Endometrial microvascular endothelial cells (primary cell): ENCODE results near the gene SNAP23. TPM values are rescaled to one million over a fixed set of nuclear protein-coding genes. Genes with fewer than 3 reads are reported as not detected.

Source experiments
- in situ Hi-C: cut with HindIII; loops from 2 replicates; pipeline ENCODE4 v1.10.0; 2017; ENCODE audit warnings: low sequenced_read_pairs, low pct_unique_long_range_greater_than_20kb; ENCODE audit errors: inconsistent ontology term
- total RNA-seq: library from RNA; depleted of rRNA; stranded (reverse); fragments of >200 nt; gene quantifications from one replicate; pipeline ENCODE4 v1.2.3, GENCODE V29; 2015; ENCODE audit errors: inconsistent ontology term

Gene SNAP23
- 147 TPM for total RNA-seq

GRCh38 chr15:42495361-42496212 lies at the start of gene SNAP23:
TSS of gene SNAP23 (plus strand) at chr15:42495634. CDS start at chr15:42511847, 16,213 bp downstream.
- in situ Hi-C loops: no loop called here

GRCh38 chr15:42447599-42447998 lies 47.8 kb upstream of the SNAP23 start:
- in situ Hi-C loops: no loop called here

DNA sequence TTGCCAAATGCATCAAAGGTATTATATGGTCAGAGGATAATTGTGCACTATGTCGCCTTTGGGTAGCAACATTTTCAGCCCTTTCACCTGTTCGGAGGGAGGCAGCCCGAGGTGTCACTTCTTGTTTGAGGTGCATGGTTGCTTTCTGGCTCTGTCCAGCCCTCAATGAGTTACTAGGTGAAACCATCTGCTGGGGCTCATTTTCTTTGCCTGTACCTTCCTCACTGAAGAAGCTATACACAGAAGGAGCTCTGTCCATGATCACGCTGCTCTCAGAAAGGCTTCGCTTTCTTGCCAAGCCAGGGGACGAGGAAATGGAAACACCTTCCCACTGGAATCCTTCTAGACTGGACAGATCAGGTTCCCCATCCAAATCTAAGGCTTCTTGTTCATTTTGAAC lies 47.2 kb upstream of the SNAP23 start:
- in situ Hi-C loops: no loop called here

- in situ Hi-C loops: no loop called here
Observed at GRCh38 chr15:42449770-42450424, 45.5 kb upstream of the SNAP23 start.

DNA sequence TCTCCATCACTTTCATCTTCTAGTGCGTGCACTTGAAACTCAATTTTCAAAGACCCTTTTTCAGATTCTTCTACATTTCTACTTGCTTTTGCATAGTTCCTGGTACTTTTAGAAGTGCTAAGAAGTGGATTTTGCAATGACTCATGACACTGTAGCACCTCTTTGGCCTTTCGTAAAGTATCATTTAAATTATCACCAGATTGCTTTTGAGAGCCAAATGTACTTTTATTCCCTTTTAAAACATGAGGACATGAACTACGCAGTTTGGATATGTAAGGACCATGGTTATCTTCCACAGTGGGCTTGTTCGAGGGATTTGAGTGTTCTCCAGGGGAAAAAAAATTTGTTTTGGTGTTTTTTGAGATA lies 45.0 kb upstream of the SNAP23 start:
- in situ Hi-C loops: no loop called here

GRCh38 chr15:42453826-42454225 lies 41.6 kb upstream of the SNAP23 start:
- in situ Hi-C loops: no loop called here

GRCh38 chr15:42456531-42456930 lies 38.9 kb upstream of the SNAP23 start:
- in situ Hi-C loops: no loop called here

DNA sequence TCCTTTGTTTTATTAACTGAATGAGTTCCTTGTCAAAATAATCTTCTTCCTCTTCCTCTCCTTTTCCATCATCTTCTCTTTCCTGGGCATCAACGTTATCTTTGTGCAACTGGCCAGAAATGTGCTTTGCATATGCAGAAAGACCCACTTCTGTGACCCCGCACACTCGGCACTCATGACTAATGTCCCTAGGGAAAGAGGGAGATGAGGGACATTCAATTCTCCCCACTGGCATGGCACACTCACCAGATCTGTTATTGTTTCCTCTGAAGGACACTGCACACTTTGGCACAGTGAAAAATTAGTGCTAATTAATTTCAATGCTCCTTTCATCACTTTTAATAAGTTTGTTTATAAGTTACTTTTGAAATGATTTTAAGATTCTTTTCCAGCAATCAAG lies 38.5 kb upstream of the SNAP23 start:
- in situ Hi-C loops: no loop called here

GRCh38 chr15:42457445-42458442 lies 37.7 kb upstream of the SNAP23 start:
- in situ Hi-C loops: no loop called here

GRCh38 chr15:42461261-42461660 lies 34.2 kb upstream of the SNAP23 start:
- in situ Hi-C loops: no loop called here

DNA sequence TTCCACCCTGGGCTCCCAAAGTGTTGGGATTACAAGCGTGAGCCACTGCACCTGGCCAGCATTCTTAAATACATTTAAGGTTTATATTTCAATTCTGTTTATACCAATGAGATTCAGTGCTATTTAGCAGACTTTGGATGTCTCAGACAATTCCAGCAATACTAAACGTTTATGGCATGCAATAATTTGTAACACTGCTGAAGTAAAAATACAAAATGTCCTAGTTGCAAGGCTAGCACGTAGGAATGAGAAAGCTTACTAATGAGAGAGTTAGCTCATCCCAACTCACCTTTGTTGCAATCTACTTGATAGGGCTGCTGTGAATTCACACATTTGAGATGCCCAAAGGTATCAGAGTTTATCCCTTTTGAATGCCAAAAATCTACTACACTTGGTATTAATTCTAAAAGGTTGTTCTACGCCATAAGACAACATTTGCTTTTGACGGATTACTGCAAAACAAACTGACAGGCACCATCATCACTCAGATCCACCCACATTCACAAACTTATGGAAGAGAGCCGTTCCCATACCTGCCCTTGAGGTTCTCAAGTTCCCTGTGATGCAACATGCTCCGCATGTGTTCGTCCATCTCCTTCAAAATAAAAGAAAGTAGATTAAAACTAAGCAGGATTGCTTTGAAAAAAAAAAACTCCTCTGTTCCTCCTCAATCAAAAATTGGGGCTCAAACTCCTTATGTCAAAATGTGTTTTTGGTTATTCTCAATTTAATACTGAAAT lies 29.7 kb upstream of the SNAP23 start:
- in situ Hi-C loops: no loop called here

- in situ Hi-C loops: no loop called here
Observed at GRCh38 chr15:42471002-42471401, 24.4 kb upstream of the SNAP23 start.

DNA sequence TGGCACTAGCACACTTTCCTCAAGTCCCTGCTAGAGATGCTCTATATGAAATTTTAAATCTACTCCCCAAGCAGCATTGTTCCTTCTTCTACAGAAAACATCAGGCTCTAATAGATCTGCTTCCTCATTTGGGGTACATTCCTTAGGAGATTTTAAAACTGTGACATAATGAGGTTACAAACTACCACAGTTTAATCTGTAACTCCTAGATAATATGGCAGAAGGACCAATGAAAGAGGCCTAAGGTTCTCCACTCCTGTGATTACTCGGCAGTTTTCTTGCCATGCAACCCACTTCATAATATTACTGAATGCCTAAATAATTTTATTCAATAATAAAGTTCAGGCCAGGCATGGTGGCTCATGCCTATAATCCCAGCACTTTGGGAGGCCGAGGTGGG lies 20.6 kb upstream of the SNAP23 start:
- in situ Hi-C loops: no loop called here

DNA sequence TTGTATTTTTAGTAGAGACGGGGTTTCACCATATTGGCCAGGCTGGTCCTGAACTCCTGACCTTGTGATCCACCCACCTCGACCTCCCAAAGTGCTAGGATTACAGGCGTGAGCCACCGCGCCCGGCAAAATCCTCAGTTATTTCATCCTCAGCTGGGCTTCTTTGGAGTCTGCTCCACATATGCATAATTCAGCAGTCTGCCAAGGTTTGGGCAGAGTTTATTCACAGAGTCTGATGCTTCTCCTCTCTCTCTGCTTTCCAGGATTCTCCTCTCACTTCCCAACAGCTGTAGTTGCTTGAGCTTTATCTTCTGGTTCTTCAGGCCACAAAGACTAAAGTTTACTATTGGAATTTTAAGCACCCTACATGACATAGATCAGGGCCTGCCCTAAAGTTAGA lies 12.7 kb upstream of the SNAP23 start:
- in situ Hi-C loops: no loop called here

GRCh38 chr15:42483677-42484076 lies 11.8 kb upstream of the SNAP23 start:
- in situ Hi-C loops: no loop called here

- in situ Hi-C loops: no loop called here
Observed at GRCh38 chr15:42490291-42490670, 5.2 kb upstream of the SNAP23 start.

- in situ Hi-C loops: no loop called here
Observed at GRCh38 chr15:42490671-42491538, 4.5 kb upstream of the SNAP23 start, which contains the start of gene ZNF106. TSS of gene ZNF106 (minus strand) at chr15:42491141. CDS start at chr15:42472289, 18,852 bp downstream.
